Mesendoderm (in vitro differentiated cells): ENCODE data around the gene TRAK1.

Experiments used
- DNase-seq: peaks from one replicate; pipeline ENCODE4 v3.0.0; 2013
- H2AK5ac ChIP-seq: 2 replicates; pipeline ENCODE4 v1.6.1; 2013; ENCODE audit warnings: low read length, inconsistent platforms
- H2BK120ac ChIP-seq: 2 replicates; pipeline ENCODE4 v1.6.1; 2013; ENCODE audit warnings: low read depth, mild to moderate bottlenecking, low read length, moderate library complexity, mixed read lengths
- H2BK15ac ChIP-seq: replicated peaks from 2 replicates; pipeline ENCODE4 v1.6.1; 2013; ENCODE audit warnings: low read depth, mild to moderate bottlenecking, moderate library complexity
- H2BK5ac ChIP-seq: 2 replicates; pipeline ENCODE4 v1.6.1; 2013; ENCODE audit warnings: low read length, inconsistent platforms
- H3K18ac ChIP-seq: 2 replicates; pipeline ENCODE4 v1.6.1; 2013; ENCODE audit warnings: mild to moderate bottlenecking, low read length, mixed read lengths
- H3K23ac ChIP-seq: one replicate; pipeline ENCODE4 v1.6.1; 2013; ENCODE audit warnings: low read length
- H3K27ac ChIP-seq: 2 replicates; pipeline ENCODE4 v1.5.1; 2013; ENCODE audit warnings: low read depth, mild to moderate bottlenecking, inconsistent platforms, low read length, moderate library complexity
- H3K27me3 ChIP-seq: 2 replicates; pipeline ENCODE4 v1.6.1; 2013; ENCODE audit warnings: low read length, control low read depth, mild to moderate bottlenecking, inconsistent platforms; ENCODE audit not compliant: insufficient read depth, poor library complexity
- H3K36me3 ChIP-seq: 2 replicates; pipeline ENCODE4 v1.6.1; 2013; ENCODE audit warnings: low read length, inconsistent platforms; ENCODE audit not compliant: control insufficient read depth, insufficient read depth
- H3K4ac ChIP-seq: one replicate; pipeline ENCODE4 v1.6.1; 2013; ENCODE audit warnings: low read depth, mild to moderate bottlenecking, low read length, moderate library complexity
- H3K4me1 ChIP-seq: 2 replicates; pipeline ENCODE4 v1.6.1; 2013; ENCODE audit warnings: low read depth, low read length, inconsistent platforms; ENCODE audit not compliant: control insufficient read depth
- H3K4me2 ChIP-seq: 2 replicates; pipeline ENCODE4 v1.6.1; 2013; ENCODE audit warnings: low read length
- H3K4me3 ChIP-seq: 2 replicates; pipeline ENCODE4 v1.5.1; 2013; ENCODE audit warnings: mild to moderate bottlenecking, low read length
- H3K56ac ChIP-seq: one replicate; pipeline ENCODE4 v1.6.1; 2013; ENCODE audit warnings: low read length
- H3K79me1 ChIP-seq: 2 replicates; pipeline ENCODE4 v1.6.1; 2013; ENCODE audit warnings: low read length, inconsistent platforms
- H3K79me2 ChIP-seq: 2 replicates; pipeline ENCODE4 v1.6.1; 2013; ENCODE audit warnings: mild to moderate bottlenecking, low read length; ENCODE audit not compliant: control insufficient read depth, insufficient read depth
- H3K9ac ChIP-seq: 2 replicates; pipeline ENCODE4 v1.6.1; 2013; ENCODE audit warnings: low read length, inconsistent platforms
- H4K5ac ChIP-seq: one replicate; pipeline ENCODE4 v1.6.1; 2013; ENCODE audit warnings: low read length
- H4K8ac ChIP-seq: one replicate; pipeline ENCODE4 v1.6.1; 2013; ENCODE audit warnings: low read depth, mild to moderate bottlenecking, control low read depth, low read length, moderate library complexity
- WGBS: extraction: QIAGEN DNeasy Blood & Tissue Kit; methylation state at CpG from one replicate; pipeline ENCODE4 v1.1.7; 2013; ENCODE audit warnings: low lambda C conversion rate, missing lambda C conversion rate; ENCODE audit not compliant: insufficient coverage; ENCODE audit errors: extremely low coverage; 5-methylcytosine and 5-hydroxymethylcytosine counted together

Gene TRAK1

GRCh38 chr3:42254566-42254965, 163.4 kb downstream of the TRAK1 start:
- no peak overlapping the region for H3K27ac ChIP-seq
- WGBS: no CpG with 5 or more reads among the region's 3 CpGs
- H2BK5ac ChIP-seq: no peak overlapping the region
- no peaks in the 10 kb centered on the region for H3K4me1 ChIP-seq
- no peak overlapping the region for H3K4me3 ChIP-seq
- no peak overlapping the region for H3K18ac ChIP-seq
- no peaks in the 10 kb centered on the region for H3K36me3 ChIP-seq
- no peak overlapping the region for H3K23ac ChIP-seq
- no peak overlapping the region for H4K8ac ChIP-seq
- H3K79me2 ChIP-seq: no peaks in the 10 kb centered on the region
- H3K4me2 ChIP-seq: no peak overlapping the region
- no peaks in the 10 kb centered on the region for H3K27me3 ChIP-seq
- H3K56ac ChIP-seq: no peak overlapping the region
- H2AK5ac ChIP-seq: no peak overlapping the region
- no peaks in the 10 kb centered on the region for H3K79me1 ChIP-seq
- H3K4ac ChIP-seq: no peak overlapping the region
- H3K9ac ChIP-seq: no peak overlapping the region
- H2BK15ac ChIP-seq: no peak overlapping the region
- no peak overlapping the region for H4K5ac ChIP-seq
- no peak overlapping the region for H2BK120ac ChIP-seq
- DNase-seq: peak; percentile 25

- no peaks in the 10 kb centered on the region for H3K79me2 ChIP-seq
- H2BK5ac ChIP-seq: no peak overlapping the region
- WGBS: no CpG with 5 or more reads among the region's 1 CpG
- H2BK15ac ChIP-seq: no peak overlapping the region
- H4K8ac ChIP-seq: no peak overlapping the region
- no peak overlapping the region for H2AK5ac ChIP-seq
- no peak overlapping the region for H3K9ac ChIP-seq
- no peaks in the 10 kb centered on the region for H3K79me1 ChIP-seq
- H3K27ac ChIP-seq: no peak overlapping the region
- H3K56ac ChIP-seq: no peak overlapping the region
- DNase-seq: no peak
- no peaks in the 10 kb centered on the region for H3K4me1 ChIP-seq
- H3K4me3 ChIP-seq: no peak overlapping the region
- H3K36me3 ChIP-seq: no peaks in the 10 kb centered on the region
- H3K18ac ChIP-seq: no peak overlapping the region
- no peaks in the 10 kb centered on the region for H3K27me3 ChIP-seq
- no peak overlapping the region for H3K4ac ChIP-seq
- H4K5ac ChIP-seq: no peak overlapping the region
- H3K23ac ChIP-seq: no peak overlapping the region
- H2BK120ac ChIP-seq: no peak overlapping the region
- no peak overlapping the region for H3K4me2 ChIP-seq
Measured at GRCh38 chr3:42256135-42256819, 165.1 kb downstream of the TRAK1 start.

GRCh38 chr3:42257007-42257406, 165.8 kb downstream of the TRAK1 start:
- Histone ChIP-seq H4K8ac (no peak overlapping the region), H3K27ac (no peak overlapping the region), H3K36me3 (no peaks in the 10 kb centered on the region), H2AK5ac (no peak overlapping the region), H3K23ac (no peak overlapping the region), H4K5ac (no peak overlapping the region), H3K4me2 (no peak overlapping the region), H3K56ac (no peak overlapping the region), H3K18ac (no peak overlapping the region), H3K4me3 (no peak overlapping the region), H2BK5ac (no peak overlapping the region), H3K4me1 (no peaks in the 10 kb centered on the region), H2BK120ac (no peak overlapping the region), H3K79me1 (no peaks in the 10 kb centered on the region), H3K79me2 (no peaks in the 10 kb centered on the region), H2BK15ac (no peak overlapping the region), H3K9ac (no peak overlapping the region), H3K27me3 (no peaks in the 10 kb centered on the region), H3K4ac (no peak overlapping the region)
- DNase-seq: no peak
- no CpG with 5 or more reads among the region's 7 CpGs for WGBS

- Histone ChIP-seq H3K9ac (no peak overlapping the region), H2AK5ac (no peak overlapping the region)
- DNase-seq: peak; percentile 61
Measured at GRCh38 chr3:42262525-42262924, 171.4 kb downstream of the TRAK1 start.

GRCh38 chr3:42263354-42264346, 172.5 kb downstream of the TRAK1 start:
- Histone ChIP-seq H3K79me2 (no peaks in the 10 kb centered on the region), H2BK120ac (no peak overlapping the region), H2AK5ac (no peak overlapping the region), H3K18ac (no peak overlapping the region), H2BK15ac (no peak overlapping the region), H3K23ac (no peak overlapping the region), H3K36me3 (no peaks in the 10 kb centered on the region), H3K4ac (no peak overlapping the region), H3K4me1 (no peaks in the 10 kb centered on the region), H4K8ac (no peak overlapping the region), H3K27ac (no peak overlapping the region), H3K27me3 (peaks cover 19% of the 10 kb centered on the region), H4K5ac (no peak overlapping the region), H3K4me3 (no peak overlapping the region), H2BK5ac (no peak overlapping the region), H3K79me1 (no peaks in the 10 kb centered on the region), H3K9ac (no peak overlapping the region), H3K56ac (no peak overlapping the region), H3K4me2 (peak overlapping the region; percentile 48)
- no CpG with 5 or more reads among the region's 56 CpGs for WGBS
- peak; percentile 36 for DNase-seq

More at GRCh38 chr3:42262525-42262924, 171.4 kb downstream of the TRAK1 start:
- Histone ChIP-seq H4K5ac (no peak overlapping the region), H3K27me3 (peaks cover 19% of the 10 kb centered on the region), H3K79me1 (no peaks in the 10 kb centered on the region), H3K56ac (no peak overlapping the region), H2BK120ac (no peak overlapping the region), H2BK15ac (no peak overlapping the region), H2BK5ac (no peak overlapping the region), H3K79me2 (no peaks in the 10 kb centered on the region), H3K23ac (no peak overlapping the region), H3K27ac (no peak overlapping the region), H3K18ac (no peak overlapping the region), H3K4me2 (no peak overlapping the region), H4K8ac (no peak overlapping the region), H3K4me3 (no peak overlapping the region), H3K36me3 (no peaks in the 10 kb centered on the region), H3K4me1 (no peaks in the 10 kb centered on the region), H3K4ac (no peak overlapping the region)
- no CpG with 5 or more reads among the region's 2 CpGs for WGBS
